SK-N-SH (cell line): ENCODE data around the gene ATP8A1.

ENCODE experiments used
- EP300 ChIP-seq, 2 experiments: IDR thresholded peaks; 2 replicates each; pipeline versions ENCODE4 v1.4.0 to v1.6.1; 2012; ENCODE audit warnings: borderline replicate concordance in 1 of 2, low read depth in 1 of 2, low read length in 1 of 2
- NFIC ChIP-seq: IDR thresholded peaks from 2 replicates; pipeline ENCODE4 v1.4.0; 2012; ENCODE audit warnings: borderline replicate concordance
- POLR2AphosphoS5 ChIP-seq: IDR thresholded peaks from 2 replicates; pipeline ENCODE4 v1.6.1; 2012; ENCODE audit warnings: low read depth, low read length
- REST ChIP-seq: IDR thresholded peaks from 2 replicates; pipeline ENCODE4 v1.6.1; 2012; ENCODE audit warnings: mild to moderate bottlenecking, low read depth, low read length, moderate library complexity
- RFX5 ChIP-seq: IDR thresholded peaks from 2 replicates; pipeline ENCODE4 v1.6.1; 2012; ENCODE audit warnings: mild to moderate bottlenecking, improper control_type of control experiment, low read length
- SMC3 ChIP-seq: IDR thresholded peaks from 2 replicates; pipeline ENCODE4 v1.6.1; 2012; ENCODE audit warnings: low read depth, low read length, improper control_type of control experiment
- TAF1 ChIP-seq: IDR thresholded peaks from 2 replicates; pipeline ENCODE4 v1.6.1; 2012; ENCODE audit warnings: low read depth, mild to moderate bottlenecking, low read length, moderate library complexity, borderline replicate concordance
- ZBTB33 ChIP-seq: IDR thresholded peaks from 2 replicates; pipeline ENCODE4 v1.4.0; 2012; ENCODE audit warnings: low read depth, borderline replicate concordance
- TF ChIP-seq, protein P1 (sequence below): fragments of 200-600 bp; sonication (generic); IDR thresholded peaks from 2 replicates; pipeline ENCODE4 v1.6.1; 2017; ENCODE audit warnings: antibody characterized with exemption, mild to moderate bottlenecking, moderate library complexity

- no peak for TF ChIP-seq ZBTB33
- TF ChIP-seq, protein P1, sequence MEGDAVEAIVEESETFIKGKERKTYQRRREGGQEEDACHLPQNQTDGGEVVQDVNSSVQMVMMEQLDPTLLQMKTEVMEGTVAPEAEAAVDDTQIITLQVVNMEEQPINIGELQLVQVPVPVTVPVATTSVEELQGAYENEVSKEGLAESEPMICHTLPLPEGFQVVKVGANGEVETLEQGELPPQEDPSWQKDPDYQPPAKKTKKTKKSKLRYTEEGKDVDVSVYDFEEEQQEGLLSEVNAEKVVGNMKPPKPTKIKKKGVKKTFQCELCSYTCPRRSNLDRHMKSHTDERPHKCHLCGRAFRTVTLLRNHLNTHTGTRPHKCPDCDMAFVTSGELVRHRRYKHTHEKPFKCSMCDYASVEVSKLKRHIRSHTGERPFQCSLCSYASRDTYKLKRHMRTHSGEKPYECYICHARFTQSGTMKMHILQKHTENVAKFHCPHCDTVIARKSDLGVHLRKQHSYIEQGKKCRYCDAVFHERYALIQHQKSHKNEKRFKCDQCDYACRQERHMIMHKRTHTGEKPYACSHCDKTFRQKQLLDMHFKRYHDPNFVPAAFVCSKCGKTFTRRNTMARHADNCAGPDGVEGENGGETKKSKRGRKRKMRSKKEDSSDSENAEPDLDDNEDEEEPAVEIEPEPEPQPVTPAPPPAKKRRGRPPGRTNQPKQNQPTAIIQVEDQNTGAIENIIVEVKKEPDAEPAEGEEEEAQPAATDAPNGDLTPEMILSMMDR: no peak
- TF ChIP-seq EP300 (IDR thresholded peaks at IDR 0.05; ENCODE audit: borderline replicate concordance in 1 of 2, low read depth in 1 of 2, low read length in 1 of 2): no peak
- no peak for TF ChIP-seq REST
- TF ChIP-seq NFIC: no peak
- TF ChIP-seq RFX5: no peak
- no peak for TF ChIP-seq SMC3
- TF ChIP-seq TAF1: no peak
- no peak for TF ChIP-seq POLR2AphosphoS5
These were observed 176.6 kb downstream of the ATP8A1 start for GRCh38 chr4:42480281-42480680.
